Adipocyte (in vitro differentiated cells): ENCODE measurements around the gene TRMT6.

ENCODE experiments used
- DNase-seq: peaks from one replicate; pipeline ENCODE4 v3.0.0-alpha.2; 2015; ENCODE audit warnings: low read depth
- H3K27me3 ChIP-seq: replicated peaks from 2 replicates; pipeline ENCODE4 v1.7.0; 2013; ENCODE audit warnings: mild to moderate bottlenecking, low read length, moderate library complexity; ENCODE audit not compliant: control insufficient read depth, insufficient read depth
- H3K36me3 ChIP-seq: 2 replicates; pipeline ENCODE4 v1.7.0; 2013; ENCODE audit warnings: low read length, mild to moderate bottlenecking, moderate library complexity; ENCODE audit not compliant: control insufficient read depth, insufficient read depth, severe bottlenecking
- H3K4me1 ChIP-seq: 2 replicates; pipeline ENCODE4 v1.7.0; 2013; ENCODE audit warnings: mild to moderate bottlenecking, low read length, moderate library complexity; ENCODE audit not compliant: control insufficient read depth, insufficient read depth
- H3K4me3 ChIP-seq: 2 replicates; pipeline ENCODE4 v1.7.0; 2013; ENCODE audit warnings: mild to moderate bottlenecking, low read length, moderate library complexity
- H3K9ac ChIP-seq: 2 replicates; pipeline ENCODE4 v1.7.0; 2013; ENCODE audit warnings: mild to moderate bottlenecking, low read length, moderate library complexity
- H3K9me3 ChIP-seq: 2 replicates; pipeline ENCODE4 v1.7.0; 2013; ENCODE audit warnings: mild to moderate bottlenecking, low read length, moderate library complexity; ENCODE audit not compliant: control insufficient read depth

TRMT6 gene

GRCh38 chr20:5893621-5894020, 56.7 kb downstream of the TRMT6 start:
- H3K4me1 ChIP-seq = no peaks in the 10 kb centered on the region
- H3K9ac ChIP-seq = no peak overlapping the region
- no peaks in the 10 kb centered on the region for H3K9me3 ChIP-seq
- H3K27me3 ChIP-seq = peaks cover 37% of the 10 kb centered on the region
- no peak overlapping the region for H3K4me3 ChIP-seq
- DNase-seq = no peak
- H3K36me3 ChIP-seq = no peaks in the 10 kb centered on the region

- Histone ChIP-seq H3K36me3 (no peaks in the 10 kb centered on the region), H3K4me3 (no peak overlapping the region), H3K9me3 (no peaks in the 10 kb centered on the region), H3K4me1 (peaks cover 4% of the 10 kb centered on the region), H3K9ac (no peak overlapping the region), H3K27me3 (peaks cover 41% of the 10 kb centered on the region)
- no peak for DNase-seq
Observed at GRCh38 chr20:5893052-5893451, 57.3 kb downstream of the TRMT6 start.

GRCh38 chr20:5890773-5891441, 59.4 kb downstream of the TRMT6 start:
- Histone ChIP-seq H3K4me1 (peaks cover 7% of the 10 kb centered on the region), H3K9ac (no peak overlapping the region), H3K9me3 (no peaks in the 10 kb centered on the region), H3K4me3 (no peak overlapping the region), H3K27me3 (peaks cover 43% of the 10 kb centered on the region), H3K36me3 (no peaks in the 10 kb centered on the region)
- no peak for DNase-seq

DNA sequence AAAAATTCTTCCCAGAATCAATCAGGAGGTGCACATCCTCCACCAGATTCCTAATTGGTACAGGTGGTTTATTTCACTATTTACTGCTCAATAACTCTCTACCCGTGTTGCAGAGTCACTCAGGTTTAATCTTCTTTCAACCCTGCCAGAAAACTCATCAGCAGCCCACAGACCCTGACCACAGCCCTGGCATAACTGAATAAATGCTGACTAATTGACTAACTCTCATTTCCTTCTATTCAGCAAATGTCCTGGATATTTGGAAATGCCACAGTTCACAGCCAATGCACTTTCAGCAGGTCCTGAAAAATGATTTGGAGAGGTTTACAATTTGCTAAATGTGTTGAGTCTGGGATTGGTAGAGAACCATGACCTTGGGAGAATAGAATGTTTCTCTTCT, 62.3 kb downstream of the TRMT6 start:
- peaks cover 45% of the 10 kb centered on the region for H3K27me3 ChIP-seq
- no peaks in the 10 kb centered on the region for H3K36me3 ChIP-seq
- no peak overlapping the region for H3K4me3 ChIP-seq
- H3K9me3 ChIP-seq = no peaks in the 10 kb centered on the region
- no peak for DNase-seq
- peaks cover 7% of the 10 kb centered on the region for H3K4me1 ChIP-seq
- no peak overlapping the region for H3K9ac ChIP-seq

DNA sequence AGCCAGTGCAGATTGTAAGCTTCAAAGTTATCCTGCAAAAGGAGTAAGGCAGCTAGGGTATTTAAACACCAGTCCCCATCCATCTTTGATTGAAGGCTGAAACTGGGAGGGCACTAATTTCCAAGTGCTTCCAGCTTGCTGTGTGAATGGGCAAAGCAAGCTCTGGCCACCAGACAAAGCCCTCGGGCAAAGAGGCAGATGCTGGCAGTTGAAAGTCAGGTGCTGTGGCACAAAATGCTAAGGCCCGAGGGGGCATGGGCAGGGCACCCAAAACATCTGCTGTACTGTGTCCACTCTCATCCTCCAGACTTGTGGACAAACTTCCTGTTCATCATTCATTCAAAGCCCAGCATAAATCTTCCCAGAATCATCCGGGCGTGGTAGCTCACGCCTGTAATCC, 62.9 kb downstream of the TRMT6 start:
- DNase-seq = no peak
- no peak overlapping the region for H3K9ac ChIP-seq
- H3K4me3 ChIP-seq = no peak overlapping the region
- H3K36me3 ChIP-seq = no peaks in the 10 kb centered on the region
- H3K9me3 ChIP-seq = no peaks in the 10 kb centered on the region
- peaks cover 7% of the 10 kb centered on the region for H3K4me1 ChIP-seq
- H3K27me3 ChIP-seq = peaks cover 45% of the 10 kb centered on the region
